SH-SY5Y (cell line): ENCODE data around the gene UNC5C.

Experiments used
- GATA2 ChIP-seq: IDR thresholded peaks from 2 replicates; pipeline ENCODE4 v1.6.1; 2011; ENCODE audit warnings: mild to moderate bottlenecking, low read depth, low read length
- GATA3 ChIP-seq: IDR thresholded peaks from 2 replicates; pipeline ENCODE4 v1.6.1; 2011; ENCODE audit warnings: low read depth, mild to moderate bottlenecking, low read length, moderate library complexity

- TF ChIP-seq GATA2 (no peak), GATA3 (no peak)
These were observed 381.0 kb downstream of the UNC5C start for GRCh38 chr4:95167805-95168204.
